OCI-LY1 (cell line): ENCODE measurements around the gene ITPRIPL2.

Source experiments
- H2AFZ ChIP-seq: fragments of 200-600 bp; sonication (generic), shearing (Covaris generic); 2 replicates; pipeline ENCODE4 v1.6.0; 2014; ENCODE audit warnings: antibody characterized with exemption, mild to moderate bottlenecking, low read length
- H3F3A ChIP-seq: fragments of 200-600 bp; sonication (generic), shearing (Covaris generic); 2 replicates; pipeline ENCODE4 v1.6.0; 2014; ENCODE audit warnings: mild to moderate bottlenecking, antibody characterized with exemption, low read length, moderate library complexity; ENCODE audit not compliant: insufficient read depth
- H3K27ac ChIP-seq: fragments of 200-600 bp; sonication (generic); 2 replicates; pipeline ENCODE4 v1.5.1; 2014; ENCODE audit warnings: low read length, mixed run types, mild to moderate bottlenecking, low read depth; ENCODE audit not compliant: poor library complexity, severe bottlenecking
- H3K27me3 ChIP-seq: fragments of 200-600 bp; sonication (generic); 2 replicates; pipeline ENCODE4 v1.6.0; 2014; ENCODE audit warnings: antibody characterized with exemption, mild to moderate bottlenecking, low read length, moderate library complexity; ENCODE audit not compliant: insufficient read depth
- H3K36me3 ChIP-seq: fragments of 200-600 bp; sonication (generic); 2 replicates; pipeline ENCODE4 v1.6.1; 2014; ENCODE audit warnings: mild to moderate bottlenecking, antibody characterized with exemption, low read length, moderate library complexity, mixed read lengths; ENCODE audit not compliant: insufficient read depth
- H3K4me1 ChIP-seq: fragments of 200-600 bp; sonication (generic); 2 replicates; pipeline ENCODE4 v1.5.1; 2014; ENCODE audit warnings: mild to moderate bottlenecking, low read length, moderate library complexity; ENCODE audit not compliant: insufficient read depth, severe bottlenecking
- H3K4me2 ChIP-seq: fragments of 200-600 bp; sonication (generic), shearing (Covaris generic); 2 replicates; pipeline ENCODE4 v1.6.1; 2014; ENCODE audit warnings: low read length
- H3K4me3 ChIP-seq: fragments of 200-600 bp; sonication (generic); 2 replicates; pipeline ENCODE4 v1.5.1; 2014; ENCODE audit warnings: low read length, low read depth, mild to moderate bottlenecking, mixed read lengths; ENCODE audit not compliant: poor library complexity, severe bottlenecking
- H3K79me2 ChIP-seq: fragments of 200-600 bp; shearing (Covaris generic); 2 replicates; pipeline ENCODE4 v1.6.1; 2016; ENCODE audit warnings: mixed run types, low read length, mixed read lengths; ENCODE audit not compliant: insufficient read depth
- H3K9ac ChIP-seq: fragments of 200-600 bp; sonication (generic), shearing (Covaris generic); 2 replicates; pipeline ENCODE4 v1.6.1; 2014; ENCODE audit warnings: mild to moderate bottlenecking, low read length, mixed read lengths
- H3K9me2 ChIP-seq: fragments of 200-600 bp; sonication (generic), shearing (Covaris generic); 2 replicates; pipeline ENCODE4 v1.6.1; 2014; ENCODE audit warnings: low read depth, mild to moderate bottlenecking, low read length, mixed read lengths
- H3K9me3 ChIP-seq: fragments of 200-600 bp; shearing (Covaris generic); 2 replicates; pipeline ENCODE4 v1.6.1; 2014; ENCODE audit warnings: low read length, mixed read lengths
- H4K20me1 ChIP-seq: fragments of 200-600 bp; sonication (generic), shearing (Covaris generic); 2 replicates; pipeline ENCODE4 v1.6.0; 2016; ENCODE audit warnings: mild to moderate bottlenecking, low read length; ENCODE audit not compliant: insufficient read depth
- EZH2 ChIP-seq: fragments of 200-600 bp; sonication (generic), shearing (Covaris generic); IDR thresholded peaks from 2 replicates; pipeline ENCODE4 v1.8.0; 2017; ENCODE audit warnings: borderline replicate concordance, mixed run types, mild to moderate bottlenecking, antibody characterized with exemption, low read length, moderate library complexity, mixed read lengths
- TF ChIP-seq, protein P1 (sequence below): fragments of 200-600 bp; sonication (generic), shearing (Covaris generic); IDR thresholded peaks from 2 replicates; pipeline ENCODE4 v1.5.1; 2017; ENCODE audit warnings: mild to moderate bottlenecking, antibody characterized with exemption, low read length, moderate library complexity, mixed read lengths

ITPRIPL2 gene

DNA sequence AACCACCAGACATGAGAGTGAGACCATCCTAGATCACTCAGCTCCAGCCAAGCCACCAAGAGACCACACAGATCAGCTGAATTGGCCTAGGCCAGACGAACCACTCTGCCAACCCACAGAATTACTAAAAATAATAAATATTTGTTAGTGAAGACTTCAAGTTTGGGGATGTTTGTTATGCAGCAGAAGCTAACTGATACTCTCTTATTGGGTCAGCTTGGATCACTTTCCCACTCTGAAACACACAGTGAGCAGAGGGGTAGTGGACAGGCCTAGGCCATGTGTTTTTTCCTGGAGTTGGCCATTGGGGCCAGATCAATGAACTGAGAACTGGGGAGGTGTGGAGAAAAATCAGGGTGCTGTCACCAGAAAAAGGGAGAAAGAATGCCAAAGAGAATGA lies 15.6 kb upstream of the ITPRIPL2 start:
- H2AFZ ChIP-seq, result no peak overlapping the region
- no peaks in the 10 kb centered on the region for H3K36me3 ChIP-seq
- no peak overlapping the region for H3K9ac ChIP-seq
- TF ChIP-seq, protein P1, sequence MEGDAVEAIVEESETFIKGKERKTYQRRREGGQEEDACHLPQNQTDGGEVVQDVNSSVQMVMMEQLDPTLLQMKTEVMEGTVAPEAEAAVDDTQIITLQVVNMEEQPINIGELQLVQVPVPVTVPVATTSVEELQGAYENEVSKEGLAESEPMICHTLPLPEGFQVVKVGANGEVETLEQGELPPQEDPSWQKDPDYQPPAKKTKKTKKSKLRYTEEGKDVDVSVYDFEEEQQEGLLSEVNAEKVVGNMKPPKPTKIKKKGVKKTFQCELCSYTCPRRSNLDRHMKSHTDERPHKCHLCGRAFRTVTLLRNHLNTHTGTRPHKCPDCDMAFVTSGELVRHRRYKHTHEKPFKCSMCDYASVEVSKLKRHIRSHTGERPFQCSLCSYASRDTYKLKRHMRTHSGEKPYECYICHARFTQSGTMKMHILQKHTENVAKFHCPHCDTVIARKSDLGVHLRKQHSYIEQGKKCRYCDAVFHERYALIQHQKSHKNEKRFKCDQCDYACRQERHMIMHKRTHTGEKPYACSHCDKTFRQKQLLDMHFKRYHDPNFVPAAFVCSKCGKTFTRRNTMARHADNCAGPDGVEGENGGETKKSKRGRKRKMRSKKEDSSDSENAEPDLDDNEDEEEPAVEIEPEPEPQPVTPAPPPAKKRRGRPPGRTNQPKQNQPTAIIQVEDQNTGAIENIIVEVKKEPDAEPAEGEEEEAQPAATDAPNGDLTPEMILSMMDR, result no peak
- TF ChIP-seq EZH2, result no peak
- no peaks in the 10 kb centered on the region for H3F3A ChIP-seq
- H3K79me2 ChIP-seq, result no peaks in the 10 kb centered on the region
- H3K27me3 ChIP-seq, result no peaks in the 10 kb centered on the region
- H4K20me1 ChIP-seq, result no peaks in the 10 kb centered on the region
- no peak overlapping the region for H3K4me3 ChIP-seq
- no peaks in the 10 kb centered on the region for H3K9me2 ChIP-seq
- H3K9me3 ChIP-seq, result 0 out of 2 replicates have a peak, but pooled peaks cover 3% of the 10 kb centered on the region
- H3K4me1 ChIP-seq, result peaks cover 5% of the 10 kb centered on the region
- H3K4me2 ChIP-seq, result no peak overlapping the region
- no peak overlapping the region for H3K27ac ChIP-seq

DNA sequence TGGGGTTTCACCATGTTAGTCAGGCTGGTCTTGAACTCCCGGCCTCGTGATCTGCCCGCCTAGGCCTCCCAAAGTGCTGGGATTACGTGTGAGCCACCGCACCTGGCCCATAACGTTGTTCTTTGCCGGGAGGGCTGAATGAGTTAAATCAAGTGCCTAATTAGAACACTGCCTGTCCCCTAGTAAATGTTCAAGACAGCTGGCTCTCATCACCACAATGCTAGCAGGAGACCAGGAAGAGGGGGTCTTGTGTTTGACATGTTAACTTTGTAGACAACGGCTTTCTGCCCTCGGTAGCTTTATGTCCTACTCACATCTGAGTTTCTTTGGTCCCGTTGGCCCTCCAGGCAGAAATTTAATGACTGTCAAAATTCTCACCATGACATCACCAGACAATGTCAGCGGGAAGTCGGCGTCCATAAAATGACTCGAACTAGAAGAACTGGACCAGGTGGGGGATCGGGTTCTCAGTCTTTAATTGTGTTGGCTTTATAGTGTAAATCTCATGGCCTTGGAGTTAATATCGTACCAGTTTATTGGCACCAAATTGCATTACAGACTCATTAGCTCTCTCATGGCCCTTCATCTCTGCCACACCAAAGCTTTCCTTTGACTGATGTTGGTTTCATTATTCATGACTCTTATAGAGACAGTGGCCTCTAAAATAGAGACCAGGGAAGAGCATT lies 11.4 kb upstream of the ITPRIPL2 start:
- H3K4me2 ChIP-seq, result no peak overlapping the region
- no peaks in the 10 kb centered on the region for H3K36me3 ChIP-seq
- H3K27ac ChIP-seq, result no peak overlapping the region
- H3K9ac ChIP-seq, result no peak overlapping the region
- no peaks in the 10 kb centered on the region for H3K27me3 ChIP-seq
- no peaks in the 10 kb centered on the region for H3K9me3 ChIP-seq
- H3K9me2 ChIP-seq, result no peaks in the 10 kb centered on the region
- H3K4me1 ChIP-seq, result no peaks in the 10 kb centered on the region
- H4K20me1 ChIP-seq, result no peaks in the 10 kb centered on the region
- no peaks in the 10 kb centered on the region for H3K79me2 ChIP-seq
- H3K4me3 ChIP-seq, result no peak overlapping the region
- no peaks in the 10 kb centered on the region for H3F3A ChIP-seq
- H2AFZ ChIP-seq, result no peak overlapping the region
- no peak for TF ChIP-seq EZH2
- TF ChIP-seq, protein P1, result no peak

DNA sequence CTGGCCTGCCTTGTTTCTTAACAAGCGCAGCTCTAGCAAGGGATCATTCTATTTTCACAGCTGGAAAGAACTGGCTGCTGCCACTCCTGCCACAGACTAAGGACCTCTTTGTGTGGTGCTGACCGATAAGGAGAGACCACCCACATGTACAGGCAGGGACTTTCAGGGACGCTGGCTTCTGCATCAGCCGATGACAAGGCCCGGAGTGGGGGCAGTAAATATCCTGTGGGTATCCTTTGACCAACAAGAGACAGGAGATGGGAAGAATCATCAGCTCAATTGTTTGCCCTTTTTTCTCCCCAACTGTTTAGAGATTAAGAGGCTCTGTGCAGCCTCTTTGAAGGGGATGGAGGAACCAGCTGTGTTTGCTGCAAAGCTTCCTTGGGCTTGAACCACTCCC lies 9.2 kb upstream of the ITPRIPL2 start:
- no peak for TF ChIP-seq EZH2
- TF ChIP-seq, protein P1, result no peak
- H3K27me3 ChIP-seq, result no peaks in the 10 kb centered on the region
- H4K20me1 ChIP-seq, result no peaks in the 10 kb centered on the region
- no peak overlapping the region for H3K4me2 ChIP-seq
- H3K9ac ChIP-seq, result no peak overlapping the region
- H3K9me2 ChIP-seq, result no peaks in the 10 kb centered on the region
- H3K4me1 ChIP-seq, result no peaks in the 10 kb centered on the region
- no peaks in the 10 kb centered on the region for H3F3A ChIP-seq
- no peaks in the 10 kb centered on the region for H3K9me3 ChIP-seq
- H3K79me2 ChIP-seq, result no peaks in the 10 kb centered on the region
- H3K4me3 ChIP-seq, result no peak overlapping the region
- H3K27ac ChIP-seq, result no peak overlapping the region
- no peak overlapping the region for H2AFZ ChIP-seq
- no peaks in the 10 kb centered on the region for H3K36me3 ChIP-seq
